HG03280 (cell line): ENCODE measurements around the gene NEURL2.

Experiments
- ATAC-seq: cut with Tn5 transposase; IDR thresholded peaks from one replicate; pipeline ENCODE4 v1.9.1; 2021; ENCODE audit warnings: mild to moderate bottlenecking, moderate library complexity; ENCODE audit not compliant: unreplicated experiment

The NEURL2 gene

DNA sequence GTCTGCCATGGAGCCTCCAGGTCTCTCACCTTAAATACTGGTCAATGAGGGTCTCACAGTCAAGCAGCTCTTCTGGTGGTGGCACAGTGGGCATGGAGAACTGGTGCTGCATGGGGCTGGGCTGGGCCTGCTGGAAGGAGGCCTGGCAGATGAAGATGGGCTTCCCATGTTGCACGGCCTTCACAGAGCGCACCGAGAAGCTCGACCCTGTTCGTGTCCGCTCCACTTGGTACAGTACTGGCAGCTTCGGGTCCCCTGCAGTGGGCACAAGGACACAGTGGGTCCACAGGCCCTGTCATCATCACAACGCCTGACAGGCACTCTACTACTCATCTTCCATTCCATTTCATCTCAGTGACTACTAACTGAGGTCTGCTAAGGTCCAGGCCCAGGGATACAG is 42.6 kb downstream of the NEURL2 start:
- no peak for ATAC-seq

DNA sequence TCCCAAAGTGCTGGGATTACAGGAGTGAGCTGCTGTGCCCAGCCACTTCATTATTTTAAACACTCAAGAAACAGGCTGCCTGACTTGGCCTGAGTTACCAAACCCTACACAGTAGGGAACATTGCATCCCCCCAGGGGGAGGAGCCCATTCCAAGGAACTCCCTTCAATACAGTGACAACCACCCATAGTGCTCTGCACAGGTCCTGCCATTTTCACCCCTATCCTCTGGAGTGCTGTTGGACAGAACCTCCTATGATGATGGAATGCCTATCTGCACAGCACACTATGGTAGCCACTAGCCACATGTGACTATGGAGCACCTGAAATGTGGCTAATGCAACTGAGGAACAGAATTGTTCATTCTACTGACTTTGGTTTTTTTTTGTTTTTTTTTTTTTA is 45.6 kb downstream of the NEURL2 start:
- no peak for ATAC-seq

DNA sequence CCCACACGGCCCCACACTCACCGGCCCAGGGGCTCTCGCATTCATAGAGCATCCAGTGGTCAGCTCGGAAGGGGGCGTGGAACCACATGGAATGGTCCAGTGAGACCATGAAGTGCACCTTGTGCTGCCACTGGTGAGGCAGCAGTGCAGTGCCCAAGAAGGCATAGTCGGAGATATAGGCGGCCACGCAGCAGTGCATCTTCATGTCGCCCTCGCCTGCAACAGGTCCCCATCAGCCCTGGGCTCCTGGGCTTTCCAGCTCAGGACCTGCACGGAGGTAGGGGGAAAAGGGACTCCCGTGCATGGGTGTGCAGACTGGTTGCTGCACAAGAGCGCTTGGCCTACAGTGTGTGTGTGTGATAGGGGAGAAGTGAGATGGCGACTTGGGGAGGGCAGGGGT is 47.5 kb downstream of the NEURL2 start:
- no peak for ATAC-seq

DNA sequence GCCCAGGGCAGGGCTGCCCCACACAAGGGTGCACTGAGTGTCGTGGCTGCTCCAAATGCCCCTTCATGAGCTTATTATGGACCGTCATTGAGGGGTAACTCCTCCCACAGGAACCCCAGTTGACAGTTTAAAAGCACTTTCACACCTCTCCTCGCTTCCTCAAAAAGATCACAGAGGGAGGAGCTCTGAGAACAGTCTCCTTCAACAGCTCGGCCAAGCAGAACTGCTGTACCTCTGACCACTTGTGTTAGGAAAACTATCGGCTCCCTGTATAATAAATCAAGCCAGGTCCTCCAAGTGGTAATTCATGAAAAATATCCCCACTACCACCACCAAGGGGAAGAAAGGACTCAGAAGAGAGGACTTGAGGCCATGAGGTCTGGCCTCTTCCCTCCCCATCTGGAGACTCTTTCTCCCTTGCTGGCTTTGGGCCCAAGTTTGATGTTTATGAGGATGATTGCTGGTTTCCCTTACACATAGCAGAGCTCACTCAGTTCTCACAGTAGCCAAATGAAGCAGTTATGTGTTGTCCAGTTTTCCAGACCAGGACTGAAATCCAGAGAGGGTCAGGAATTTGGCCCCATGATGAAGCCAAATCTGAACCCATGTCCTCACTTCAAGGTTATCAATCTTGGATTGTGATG is 48.7 kb downstream of the NEURL2 start:
- ATAC-seq = no peak

- ATAC-seq = no peak
Measured at GRCh38 chr20:45841407-45842129, 49.4 kb downstream of the NEURL2 start.

DNA sequence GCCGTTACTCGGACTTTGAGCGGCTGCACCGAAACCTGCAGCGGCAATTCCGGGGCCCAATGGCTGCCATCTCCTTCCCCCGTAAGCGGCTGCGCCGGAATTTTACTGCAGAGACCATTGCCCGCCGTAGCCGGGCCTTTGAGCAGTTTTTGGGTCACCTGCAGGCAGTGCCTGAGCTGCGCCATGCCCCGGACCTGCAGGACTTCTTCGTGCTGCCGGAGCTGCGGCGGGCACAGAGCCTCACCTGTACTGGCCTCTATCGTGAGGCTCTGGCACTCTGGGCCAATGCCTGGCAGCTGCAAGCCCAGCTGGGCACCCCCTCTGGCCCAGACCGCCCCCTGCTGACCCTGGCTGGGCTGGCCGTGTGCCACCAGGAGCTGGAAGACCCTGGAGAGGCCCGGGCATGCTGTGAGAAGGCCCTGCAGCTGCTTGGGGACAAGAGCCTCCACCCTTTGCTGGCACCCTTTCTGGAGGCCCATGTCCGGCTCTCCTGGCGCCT is 50.3 kb downstream of the NEURL2 start:
- no peak for ATAC-seq
